H1 (cell line): ENCODE data around the gene HTR4. TPM values are rescaled to one million over a fixed set of nuclear protein-coding genes. Genes with fewer than 3 reads are reported as not detected.

Source experiments
- CTCF ChIA-PET: fragments of 300-600 bp; sonication (Branson Sonifier 250); formaldehyde crosslinking; loops from one replicate; lab custom pipeline; 2021; ENCODE audit not compliant: partially characterized antibody; lab: Charles Lee
- POLR2A ChIA-PET: fragments of 300-600 bp; sonication (Branson Sonifier 250); formaldehyde crosslinking; loops from one replicate; lab custom pipeline; 2021; ENCODE audit warnings: inconsistent platforms; ENCODE audit not compliant: partially characterized antibody; lab: Charles Lee
- DNase-seq, 2 experiments: peaks; one replicate each; pipeline versions ENCODE4 v3.0.0 to v3.0.0-alpha.2; 2010 to 2022; ENCODE audit warnings: low spot score in 2 of 2, low read depth in 1 of 2, mixed read lengths in 1 of 2
- FAIRE-seq: peaks from 2 replicates; lab custom pipeline; 2011; peaks lifted over from hg19 to GRCh38; lab: Jason Lieb, UNC
- H2AFZ ChIP-seq: 2 replicates; pipeline ENCODE4 v1.8.1; 2012; ENCODE audit warnings: low read length, inconsistent platforms
- H2AK5ac ChIP-seq: 2 replicates; pipeline ENCODE4 v1.6.1; 2013; ENCODE audit warnings: low read depth, low read length
- H2BK120ac ChIP-seq: replicated peaks from 2 replicates; pipeline ENCODE3; 2013; ENCODE audit warnings: low read depth, low read length, inconsistent platforms
- H2BK12ac ChIP-seq: 2 replicates; pipeline ENCODE4 v1.6.1; 2013; ENCODE audit warnings: low read depth, low read length
- H2BK15ac ChIP-seq: 2 replicates; pipeline ENCODE4 v1.6.1; 2013; ENCODE audit warnings: low read length
- H2BK20ac ChIP-seq: 2 replicates; pipeline ENCODE4 v1.6.1; 2013; ENCODE audit warnings: low read length
- H2BK5ac ChIP-seq: 2 replicates; pipeline ENCODE4 v1.6.1; 2013; ENCODE audit warnings: low read depth, low read length
- H3K14ac ChIP-seq: 2 replicates; pipeline ENCODE4 v1.6.1; 2013; ENCODE audit warnings: inconsistent platforms; ENCODE audit not compliant: insufficient read length
- H3K18ac ChIP-seq: 2 replicates; pipeline ENCODE4 v1.6.1; 2013; ENCODE audit warnings: low read length; ENCODE audit errors: extremely low read depth
- H3K23ac ChIP-seq: 2 replicates; pipeline ENCODE4 v1.6.1; 2013; ENCODE audit warnings: inconsistent platforms; ENCODE audit not compliant: insufficient read length
- H3K23me2 ChIP-seq: 2 replicates; pipeline ENCODE4 v1.6.1; 2013; ENCODE audit warnings: low read depth, low read length
- H3K27ac ChIP-seq: 2 replicates; pipeline ENCODE4 v1.6.1; 2011; ENCODE audit warnings: low read depth, low read length, inconsistent platforms
- H3K27me3 ChIP-seq, 4 experiments: replicated peaks in 1 of 4; 1 replicate in 1 of 4; 2 replicates in 3 of 4; pipeline versions ENCODE4 v1.6.1 to v1.8.1; 2011 to 2013; ENCODE audit warnings: low read length in 3 of 4, mild to moderate bottlenecking in 3 of 4, inconsistent platforms in 2 of 4, mixed read lengths in 2 of 4, moderate library complexity in 1 of 4; ENCODE audit not compliant: control insufficient read depth in 3 of 4, insufficient read depth in 3 of 4; ENCODE audit errors: extremely low read depth in 1 of 4
- H3K36me3 ChIP-seq, 4 experiments: 2 replicates each; pipeline versions ENCODE4 v1.6.1 to v1.8.1; 2011 to 2013; ENCODE audit warnings: mild to moderate bottlenecking in 4 of 4, low read length in 3 of 4, moderate library complexity in 2 of 4, control low read depth in 1 of 4, inconsistent platforms in 1 of 4; ENCODE audit not compliant: insufficient read depth in 4 of 4, control insufficient read depth in 2 of 4
- H3K4ac ChIP-seq: replicated peaks from 2 replicates; pipeline ENCODE3; 2013; ENCODE audit warnings: low read length, low read depth, mixed read lengths, inconsistent platforms; ENCODE audit not compliant: insufficient read length
- H3K4me1 ChIP-seq, 4 experiments: replicated peaks in 1 of 4; 1 replicate in 1 of 4; 2 replicates in 3 of 4; pipeline versions ENCODE4 v1.6.1 to v1.8.1; 2011 to 2013; ENCODE audit warnings: low read length in 3 of 4, inconsistent platforms in 2 of 4, mixed read lengths in 1 of 4; ENCODE audit not compliant: insufficient read depth in 4 of 4, control insufficient read depth in 3 of 4
- H3K4me2 ChIP-seq, 2 experiments: 2 replicates each; pipeline versions ENCODE4 v1.6.1 to v1.8.1; 2011 to 2013; ENCODE audit warnings: low read depth in 2 of 2, low read length in 2 of 2, control low read depth in 1 of 2, inconsistent platforms in 1 of 2, mild to moderate bottlenecking in 1 of 2; ENCODE audit not compliant: insufficient read depth in 1 of 2
- H3K4me3 ChIP-seq, 4 experiments: fragments of 200-600, 300-600 bp in 1 of 4; sonication (generic), shearing (Covaris generic), sonication (Bioruptor Twin) in 1 of 4; 2 replicates each; pipeline versions ENCODE4 v1.5.1 to v1.8.1; 2011 to 2016; ENCODE audit warnings: low read length in 4 of 4, low read depth in 3 of 4, control low read depth in 2 of 4, inconsistent platforms in 2 of 4, mild to moderate bottlenecking in 2 of 4, mixed read lengths in 1 of 4, moderate library complexity in 1 of 4; ENCODE audit not compliant: insufficient read depth in 2 of 4; ENCODE audit errors: extremely low read depth in 1 of 4
- H3K56ac ChIP-seq: replicated peaks from 2 replicates; pipeline ENCODE3; 2013; ENCODE audit warnings: low read depth, mild to moderate bottlenecking, mixed read lengths, low read length, inconsistent platforms; ENCODE audit not compliant: insufficient read length
- H3K79me1 ChIP-seq: 2 replicates; pipeline ENCODE4 v1.6.1; 2013; ENCODE audit warnings: low read depth, low read length, control low read depth
- H3K79me2 ChIP-seq, 2 experiments: 2 replicates each; pipeline versions ENCODE4 v1.6.1 to v1.8.1; 2012 to 2013; ENCODE audit warnings: low read length in 2 of 2, mild to moderate bottlenecking in 2 of 2, inconsistent platforms in 1 of 2; ENCODE audit not compliant: insufficient read depth in 2 of 2, control insufficient read depth in 1 of 2
- H3K9ac ChIP-seq, 4 experiments: replicated peaks in 1 of 4; 1 replicate in 1 of 4; 2 replicates in 3 of 4; pipeline versions ENCODE4 v1.6.1 to v1.8.1; 2011 to 2013; ENCODE audit warnings: low read depth in 3 of 4, low read length in 3 of 4, control low read depth in 2 of 4, mild to moderate bottlenecking in 2 of 4, moderate library complexity in 2 of 4, inconsistent platforms in 1 of 4; ENCODE audit errors: extremely low read depth in 1 of 4
- H3K9me3 ChIP-seq, 2 experiments: 2 replicates each; pipeline versions ENCODE4 v1.6.1 to v1.8.1; 2012 to 2013; ENCODE audit warnings: mild to moderate bottlenecking in 2 of 2, moderate library complexity in 2 of 2, control low read depth in 1 of 2, inconsistent platforms in 1 of 2, low read depth in 1 of 2, low read length in 1 of 2, mixed read lengths in 1 of 2; ENCODE audit not compliant: insufficient read depth in 2 of 2
- H4K20me1 ChIP-seq, 2 experiments: replicated peaks in 1 of 2; 2 replicates each; pipeline versions ENCODE3 to v1.8.1; 2011 to 2013; ENCODE audit warnings: inconsistent platforms in 2 of 2, low read length in 2 of 2, mild to moderate bottlenecking in 1 of 2; ENCODE audit not compliant: insufficient read depth in 2 of 2, control insufficient read depth in 1 of 2
- H4K5ac ChIP-seq: 2 replicates; pipeline ENCODE4 v1.6.1; 2013; ENCODE audit warnings: low read length, low read depth, mixed read lengths, inconsistent platforms; ENCODE audit not compliant: insufficient read length
- H4K8ac ChIP-seq: 2 replicates; pipeline ENCODE4 v1.8.0; 2013; ENCODE audit warnings: mild to moderate bottlenecking, moderate library complexity, low read length, inconsistent platforms; ENCODE audit not compliant: insufficient read depth; ENCODE audit errors: extremely low read depth
- H4K91ac ChIP-seq: replicated peaks from 2 replicates; pipeline ENCODE3; 2013; ENCODE audit warnings: low read length, mixed read lengths, inconsistent platforms; ENCODE audit not compliant: insufficient read length
- ASH2L ChIP-seq: fragments of 200-600, 300-600 bp; sonication (generic); IDR thresholded peaks from one replicate; pipeline ENCODE4 v1.7.1; 2017; ENCODE audit warnings: low read length
- CBX5 ChIP-seq: fragments of 300-800, 300-1000 bp; sonication (generic); IDR thresholded peaks from 2 replicates; pipeline ENCODE4 v1.7.1; 2016; ENCODE audit warnings: antibody characterized with exemption, low read length, low read depth
- CHD2 ChIP-seq: IDR thresholded peaks from 2 replicates; pipeline ENCODE4 v1.6.1; 2012; ENCODE audit warnings: low read length, improper control_type of control experiment
- GABPA ChIP-seq: IDR thresholded peaks from 2 replicates; pipeline ENCODE4 v1.6.1; 2011; ENCODE audit warnings: mild to moderate bottlenecking, low read length, moderate library complexity, borderline replicate concordance; ENCODE audit not compliant: insufficient read depth
- RNF2 ChIP-seq: fragments of 200-900, 300-1000 bp; sonication (generic); IDR thresholded peaks from 2 replicates; pipeline ENCODE4 v1.7.1; 2016; ENCODE audit warnings: borderline replicate concordance, low read depth, mild to moderate bottlenecking, antibody characterized with exemption, low read length; ENCODE audit not compliant: poor library complexity, severe bottlenecking; ENCODE audit errors: missing control alignments
- SIN3A ChIP-seq, 2 experiments: IDR thresholded peaks in 1 of 2; conservative IDR thresholded peaks in 1 of 2; 2 replicates each; pipeline ENCODE4 v1.6.1; 2011 to 2012; ENCODE audit warnings: low read length in 2 of 2, improper control_type of control experiment in 1 of 2, low read depth in 1 of 2, mild to moderate bottlenecking in 1 of 2
- SIRT6 ChIP-seq: IDR thresholded peaks from one replicate; pipeline ENCODE4 v1.7.1; 2012; ENCODE audit warnings: low read length, inconsistent platforms
- SUZ12 ChIP-seq: fragments of 200-600 bp; sonication (generic); IDR thresholded peaks from 2 replicates; pipeline ENCODE4 v1.6.1; 2012; ENCODE audit warnings: mild to moderate bottlenecking, inconsistent platforms, low read length, moderate library complexity, mixed read lengths
- WGBS, 2 experiments: shearing (Covaris generic) in 1 of 2; methylation state at CpG; one replicate each; pipeline versions ENCODE4 v1.1.6 to v1.1.7; 2013 to 2015; ENCODE audit warnings: low lambda C conversion rate in 2 of 2, mixed read lengths in 2 of 2, inconsistent platforms in 1 of 2, low coverage in 1 of 2, missing lambda C conversion rate in 1 of 2; ENCODE audit not compliant: insufficient replicate concordance in 2 of 2, insufficient coverage in 1 of 2, insufficient read length in 1 of 2; ENCODE audit errors: extremely low coverage in 1 of 2, missing lambda C conversion rate in 1 of 2; 5-methylcytosine and 5-hydroxymethylcytosine counted together
- polyA plus RNA-seq, 7 experiments: library from polyadenylated mRNA; depleted of rRNA in 3 of 7; stranded (reverse) in 5 of 7; unstranded in 2 of 7; fragments of >200 nt in 5 of 7; fragments of 200-250 nt in 2 of 7; gene quantifications; 1 replicate in 5 of 7; 2 replicates in 1 of 7; 4 replicates in 1 of 7; pipeline versions ENCODE4 v1.2.1 to v1.2.3, GENCODE V29; 2011 to 2013; ENCODE audit warnings: missing spikeins in 2 of 7, mixed read lengths in 2 of 7
- total RNA-seq: library from RNA; stranded (reverse); fragmentation: NEBNext Ultra II Directional; extraction: Animal tissue kit (Norgen Biotek cat#: 25700); gene quantifications from 2 replicates; pipeline ENCODE4 v1.2.1, GENCODE V29; 2021
- TF ChIP-seq, protein P1 (sequence below): IDR thresholded peaks from 2 replicates; pipeline ENCODE4 v1.6.1; 2012; ENCODE audit warnings: low read length, inconsistent platforms

The HTR4 gene
- total and polyA plus RNA-seq, 2 of the 8 experiments (the other 6 are each of a cell fraction or from before 2014, with no cell fraction given) = not detected

DNA sequence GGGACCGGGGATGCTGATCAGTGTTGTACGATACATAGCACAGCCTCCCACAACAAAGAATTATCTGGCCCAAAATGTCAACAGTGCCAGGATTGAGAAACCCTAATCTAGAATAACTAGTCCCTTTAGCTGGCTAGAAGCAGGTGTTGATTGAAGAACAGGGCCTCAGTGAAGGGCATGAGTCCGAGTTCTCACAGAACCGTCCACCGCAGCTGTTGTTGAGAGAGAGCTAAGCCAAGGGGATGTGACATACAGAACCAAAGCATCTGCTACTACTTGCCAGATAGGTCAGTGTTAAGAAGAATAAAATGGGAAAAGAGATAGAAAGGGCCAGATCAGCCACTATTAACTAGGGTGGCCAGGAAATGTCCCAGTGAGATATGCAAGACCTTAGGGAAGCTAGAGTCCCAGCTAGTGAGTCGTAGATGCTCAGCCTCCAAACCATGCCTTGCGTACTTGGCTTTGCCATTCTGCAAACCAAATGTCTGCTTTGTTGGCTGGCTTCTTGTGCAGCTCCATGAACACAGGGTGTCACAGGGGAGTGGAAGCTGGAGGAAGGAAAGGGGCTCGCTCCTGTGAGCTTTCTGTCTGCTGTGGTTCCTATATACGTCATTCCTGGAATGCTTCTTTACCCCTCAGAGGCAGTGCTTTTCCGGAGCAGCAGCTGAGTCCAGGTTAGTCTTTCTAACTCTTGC, 201.7 kb downstream of the HTR4 start:
- Histone ChIP-seq H3K36me3 (no peaks in the 10 kb centered on the region), H3K23ac (no peak overlapping the region), H2AK5ac (no peak overlapping the region), H2AFZ (no peak overlapping the region), H4K20me1 (no peaks in the 10 kb centered on the region), H2BK15ac (no peak overlapping the region), H3K4me1 (peaks cover 0 to 10% (median 8%) of the 10 kb centered on the region in 4 experiments; a peak in 4 of 7 replicates), H3K27ac (no peak overlapping the region), H4K91ac (no peak overlapping the region), H3K4me2 (no peak overlapping the region), H3K79me2 (no peaks in the 10 kb centered on the region), H3K14ac (no peak overlapping the region), H3K4me3 (no peak overlapping the region), H2BK20ac (no peak overlapping the region), H3K9ac (no peak overlapping the region), H2BK5ac (no peak overlapping the region), H2BK12ac (no peak overlapping the region), H3K56ac (no peak overlapping the region), H3K4ac (no peak overlapping the region), H2BK120ac (no peak overlapping the region), H4K5ac (no peak overlapping the region), H3K18ac (no peak overlapping the region), H3K9me3 (no peaks in the 10 kb centered on the region), H4K8ac (no peak overlapping the region), H3K79me1 (no peaks in the 10 kb centered on the region), H3K23me2 (no peaks in the 10 kb centered on the region), H3K27me3 (no peaks in the 10 kb centered on the region)
- DNase-seq (no peak), FAIRE-seq (no peak)
- WGBS, 2 experiments = 94% methylated on average over 10 of the region's 10 CpGs; no CpG with 5 or more reads in 1 of the 2 experiments
- ChIA-PET CTCF (interaction anchor here (1.0 to 7.6 kb wide), 7 partner anchors 10 to 277 kb away, joined by 3 to 56 read pairs (median 11); no protein-coding TSS in a partner anchor), POLR2A (no interaction called here)
- TF ChIP-seq SUZ12 (no peak), CHD2 (no peak), SIRT6 (no peak), ASH2L (no peak), GABPA (no peak), CBX5 (no peak), RNF2 (no peak), SIN3A (conservative IDR thresholded peaks at IDR 0.05 in 1 of 2, IDR thresholded peaks at IDR 0.05 in 1 of 2; ENCODE audit: low read depth in 1 of 2, low read length in 2 of 2) (no peak)
- TF ChIP-seq, protein P1, sequence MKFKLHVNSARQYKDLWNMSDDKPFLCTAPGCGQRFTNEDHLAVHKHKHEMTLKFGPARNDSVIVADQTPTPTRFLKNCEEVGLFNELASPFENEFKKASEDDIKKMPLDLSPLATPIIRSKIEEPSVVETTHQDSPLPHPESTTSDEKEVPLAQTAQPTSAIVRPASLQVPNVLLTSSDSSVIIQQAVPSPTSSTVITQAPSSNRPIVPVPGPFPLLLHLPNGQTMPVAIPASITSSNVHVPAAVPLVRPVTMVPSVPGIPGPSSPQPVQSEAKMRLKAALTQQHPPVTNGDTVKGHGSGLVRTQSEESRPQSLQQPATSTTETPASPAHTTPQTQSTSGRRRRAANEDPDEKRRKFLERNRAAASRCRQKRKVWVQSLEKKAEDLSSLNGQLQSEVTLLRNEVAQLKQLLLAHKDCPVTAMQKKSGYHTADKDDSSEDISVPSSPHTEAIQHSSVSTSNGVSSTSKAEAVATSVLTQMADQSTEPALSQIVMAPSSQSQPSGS = no peak
